NB4 (cell line): ENCODE measurements around the gene DBP.

Experiments used
- DNase-seq: peaks from one replicate; pipeline ENCODE4 v3.0.0; 2010; ENCODE audit warnings: low read depth
- H3K4me3 ChIP-seq: one replicate; pipeline ENCODE4 v1.5.1; 2011; ENCODE audit warnings: mild to moderate bottlenecking, low read depth, low read length, moderate library complexity
- CTCF ChIP-seq: IDR thresholded peaks from one replicate; pipeline ENCODE4 v1.5.1; 2012; ENCODE audit warnings: low read depth, low read length
- MAX ChIP-seq: IDR thresholded peaks from 2 replicates; pipeline ENCODE4 v1.6.1; 2011; ENCODE audit warnings: low read depth, low read length
- MYC ChIP-seq: IDR thresholded peaks from 2 replicates; pipeline ENCODE4 v1.6.1; 2011; ENCODE audit warnings: low read depth, low read length
- POLR2A ChIP-seq: IDR thresholded peaks from 2 replicates; pipeline ENCODE4 v1.6.1; 2011; ENCODE audit warnings: mild to moderate bottlenecking; ENCODE audit not compliant: insufficient read length; ENCODE audit errors: extremely low read depth

The DBP gene

GRCh38 chr19:48668332-48668731 lies 31.2 kb upstream of the DBP start:
- no peak for TF ChIP-seq MYC
- 0 out of 2 replicates have a peak, but pooled peaks have one; percentile 10 for TF ChIP-seq MAX
- DNase-seq: no peak
- no peak overlapping the region for H3K4me3 ChIP-seq

GRCh38 chr19:48665786-48666185 lies 28.6 kb upstream of the DBP start:
- no peak for DNase-seq
- H3K4me3 ChIP-seq: no peak overlapping the region
- TF ChIP-seq CTCF (no peak), POLR2A (no peak), MAX (no peak), MYC (no peak)

DNA sequence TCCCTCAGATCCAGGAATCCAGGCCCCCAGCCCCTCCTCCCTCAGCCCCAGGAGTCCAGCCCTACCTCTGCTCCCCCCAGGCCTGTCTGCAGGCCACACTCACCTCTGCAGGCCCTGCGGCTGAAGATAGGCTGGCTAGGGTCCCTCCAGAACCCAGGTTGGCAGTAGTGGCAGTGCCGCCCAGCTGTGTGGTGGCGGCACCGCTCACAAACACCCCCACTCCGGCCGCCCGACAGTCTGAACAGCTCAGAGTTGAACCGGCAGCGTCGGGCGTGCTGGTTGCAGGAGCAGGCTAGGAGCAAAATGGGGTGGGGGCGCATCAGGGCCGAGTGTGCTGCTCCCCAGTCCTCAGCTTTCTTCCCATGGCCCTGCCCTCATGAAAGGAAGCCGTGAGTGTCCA lies 27.3 kb upstream of the DBP start:
- TF ChIP-seq CTCF: no peak
- H3K4me3 ChIP-seq: no peak overlapping the region
- no peak for DNase-seq

GRCh38 chr19:48663667-48664066 lies 26.5 kb upstream of the DBP start:
- H3K4me3 ChIP-seq: no peak overlapping the region
- no peak for DNase-seq
- TF ChIP-seq MYC (no peak), MAX (no peak), CTCF (no peak), POLR2A (no peak)

GRCh38 chr19:48661711-48662090 lies 24.5 kb upstream of the DBP start:
- no peak for TF ChIP-seq CTCF
- TF ChIP-seq MYC: no peak
- no peak for TF ChIP-seq POLR2A
- TF ChIP-seq MAX: no peak

DNA sequence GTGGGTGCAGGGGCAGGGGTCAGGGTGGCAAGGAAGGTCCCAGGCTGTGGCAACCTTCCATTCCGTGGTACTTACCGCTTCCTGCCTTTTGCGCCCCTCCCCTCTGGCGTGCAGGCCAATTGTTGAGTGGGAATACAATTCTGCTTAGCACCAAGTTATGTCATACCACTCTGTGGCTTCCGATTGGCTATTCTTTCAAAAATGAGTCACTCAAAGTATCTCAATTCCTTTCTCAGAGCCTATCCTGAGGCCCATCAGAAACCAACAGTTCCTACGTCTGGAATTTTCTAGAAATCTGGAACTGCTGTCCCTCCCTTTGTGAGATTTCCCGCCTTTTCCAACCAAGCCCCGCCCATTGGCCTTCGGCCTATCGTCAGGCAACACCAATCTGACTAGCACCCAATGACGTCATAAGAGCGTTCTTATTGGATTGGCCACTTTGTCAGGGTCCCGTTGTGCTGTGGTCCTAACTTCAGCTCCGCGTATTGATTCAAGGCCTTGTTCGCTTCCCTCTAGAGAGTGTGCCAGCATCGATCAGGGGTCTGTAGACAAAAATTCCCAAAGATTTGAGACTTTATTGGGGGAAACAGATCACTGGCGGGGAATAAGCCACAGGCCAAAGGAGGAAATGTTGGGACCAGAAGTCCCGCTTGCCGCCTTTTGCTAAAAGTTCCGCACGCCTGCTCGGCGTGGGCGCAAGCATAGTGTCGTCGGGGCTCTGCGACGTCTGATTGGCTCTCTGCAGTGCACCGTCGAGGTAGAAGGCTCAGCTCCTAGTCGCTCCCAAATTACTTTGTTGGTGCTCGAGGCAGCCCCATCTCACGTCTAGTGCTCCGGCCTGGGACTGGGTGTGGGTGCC lies 23.9 kb upstream of the DBP start:
- TF ChIP-seq MYC (no peak), MAX (no peak), POLR2A (no peak), CTCF (no peak)
- H3K4me3 ChIP-seq: no peak overlapping the region
- peak; percentile 98 for DNase-seq

More at GRCh38 chr19:48661711-48662090, 24.5 kb upstream of the DBP start:
- H3K4me3 ChIP-seq: no peak overlapping the region
- no peak for DNase-seq
